ENCODE results near the gene HPCA.
"Not testable (repeated sequence)": the region's sequence is repeated elsewhere in the genome, so short reads cannot be mapped to it uniquely, and the experiment has no call there.

The HPCA gene

DNA sequence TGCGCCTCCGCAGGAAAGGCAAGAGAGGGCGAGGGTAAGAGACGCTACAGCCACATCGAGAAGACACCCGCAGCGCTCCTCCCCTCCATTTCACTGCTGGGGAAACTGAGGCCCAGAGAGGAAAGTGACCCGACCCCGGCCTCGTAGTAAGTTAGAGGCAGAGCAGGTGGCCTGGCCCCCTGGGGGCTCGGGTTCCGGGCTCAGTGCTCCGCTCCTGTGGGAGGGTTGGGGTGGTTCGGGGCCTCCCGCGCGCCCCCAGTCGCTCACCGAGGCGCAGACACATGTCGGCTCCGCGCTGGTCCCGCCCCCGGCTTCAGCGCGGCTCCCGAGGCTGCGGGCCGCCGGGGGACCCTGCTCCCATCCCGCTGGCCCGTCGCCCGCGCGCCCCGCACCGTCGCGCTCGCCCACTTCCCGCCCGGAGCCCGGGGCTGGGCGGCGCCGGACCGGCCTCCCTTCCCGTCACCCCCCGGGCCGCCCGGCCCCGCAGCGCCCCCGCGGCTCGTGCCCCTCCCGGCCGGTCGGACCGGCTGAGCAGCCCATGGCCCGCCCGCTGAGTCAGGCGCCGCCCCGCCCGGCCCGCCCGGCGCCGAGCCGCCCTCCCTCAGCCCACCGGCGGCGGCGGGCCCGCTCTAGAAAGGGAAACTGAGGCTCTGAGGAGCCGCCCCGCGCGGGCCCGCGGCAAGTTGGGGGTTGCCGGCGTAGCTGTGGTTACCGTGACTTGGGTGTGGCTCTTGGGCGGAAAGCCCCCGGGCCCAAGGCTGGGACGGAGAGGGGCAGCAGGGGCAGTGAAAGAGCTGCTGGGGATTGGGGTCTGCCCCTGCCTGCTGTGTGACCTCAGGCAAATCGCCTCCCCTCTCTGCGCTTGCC lies 14.9 kb downstream of the HPCA start, which contains the start of gene TMEM54:
Gene TMEM54 (minus strand): TSS at position 434 of the 867 bp plus-strand sequence. CDS start 151 bp downstream, at position 283.
- in situ Hi-C loops (cut with HindIII; ENCODE audit: low sequenced_read_pairs) = no loop called here

DNA sequence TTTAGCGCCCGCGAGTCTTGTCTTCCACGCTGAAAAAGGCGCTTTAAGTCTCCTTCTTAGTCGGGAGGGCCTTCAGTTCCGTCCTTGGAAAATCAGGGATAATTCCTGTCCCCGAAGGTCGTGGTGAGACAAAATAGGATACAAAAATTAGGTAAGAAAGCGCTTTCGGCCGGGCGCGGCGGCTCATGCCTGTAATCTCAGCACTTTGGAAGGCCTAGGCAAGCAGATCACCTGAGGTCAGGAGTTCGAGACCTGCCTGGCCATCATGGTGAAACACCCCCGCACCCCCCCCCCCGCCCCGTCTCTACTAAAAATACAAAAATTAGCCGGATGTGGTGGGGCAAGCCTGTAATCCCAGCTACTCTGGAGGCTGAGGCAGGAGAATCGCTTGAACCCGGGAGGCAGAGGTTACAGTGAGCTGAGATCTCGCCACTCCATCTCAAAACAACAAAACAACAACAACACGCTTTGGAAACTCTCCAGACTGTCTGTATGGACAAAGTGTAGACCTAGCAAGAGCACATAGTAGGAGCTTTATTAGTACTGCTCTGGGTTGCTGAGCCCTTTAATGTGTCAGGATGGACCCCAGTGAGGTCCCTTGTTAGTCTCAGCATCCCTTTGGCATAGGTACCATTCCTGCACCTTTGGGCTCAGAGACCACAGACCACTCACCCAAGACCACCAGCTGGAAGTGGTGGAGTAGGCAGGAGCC lies 15.7 kb downstream of the HPCA start:
- in situ Hi-C loops (cut with HindIII; ENCODE audit: low sequenced_read_pairs) = no loop called here

DNA sequence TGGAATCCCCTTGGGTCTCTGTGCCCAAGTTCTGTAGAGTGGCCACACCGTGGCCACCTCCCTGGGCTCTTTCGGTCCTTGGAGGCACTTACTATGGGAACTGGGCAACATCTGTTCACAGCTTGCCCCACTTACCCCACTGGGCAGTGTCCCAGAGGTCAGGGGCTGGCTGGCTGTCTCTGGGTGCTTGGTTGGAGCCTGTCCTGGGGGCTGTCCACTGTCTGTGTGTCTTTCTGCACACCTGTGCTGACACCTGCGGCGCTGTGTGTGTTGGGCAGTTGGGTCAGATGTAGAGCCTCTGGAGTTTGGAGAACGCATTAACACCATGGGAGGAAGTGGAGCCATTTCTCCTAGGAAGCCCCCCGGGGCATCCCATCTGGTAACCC lies 16.2 kb downstream of the HPCA start:
- in situ Hi-C loops (cut with HindIII; ENCODE audit: low sequenced_read_pairs) = no loop called here

DNA sequence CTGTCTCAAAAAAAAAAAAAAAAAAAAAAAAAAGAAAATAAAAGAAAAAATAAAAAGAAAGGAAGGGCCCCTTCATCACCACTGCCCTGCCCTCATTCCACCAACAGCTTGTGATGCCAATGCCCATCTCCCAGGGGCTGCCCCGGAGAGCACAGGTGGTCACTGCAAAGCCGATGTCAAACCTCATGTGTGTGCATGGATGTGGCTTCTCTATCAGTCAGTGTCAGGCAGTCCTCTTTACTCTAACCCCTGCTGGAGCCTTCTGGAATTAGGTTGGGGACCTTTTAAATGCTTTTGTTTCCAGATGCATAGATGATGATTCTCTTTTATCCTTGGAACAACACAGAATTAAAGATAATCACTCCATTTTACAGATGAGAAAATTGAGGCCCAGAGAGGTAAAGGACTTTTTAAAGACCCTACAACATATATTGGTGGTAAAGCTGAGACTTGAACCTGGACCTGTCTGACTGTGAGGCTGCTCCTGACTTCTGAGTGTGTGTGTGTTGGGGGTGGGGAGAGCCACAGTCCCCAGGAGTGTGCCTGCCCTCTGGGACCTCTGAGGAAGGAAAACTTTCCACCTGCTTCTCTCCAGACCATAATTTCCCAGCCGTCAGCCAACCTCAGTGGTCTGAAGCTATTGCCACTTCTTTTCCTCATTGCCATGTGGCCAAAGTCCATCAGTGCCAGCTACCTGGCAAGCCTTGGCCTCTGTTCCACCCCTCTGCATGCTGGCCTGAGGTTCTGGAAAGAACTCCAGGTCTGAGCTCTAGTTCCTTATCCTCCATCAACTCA lies 17.9 kb downstream of the HPCA start:
- in situ Hi-C loops (cut with HindIII; ENCODE audit: low sequenced_read_pairs) = no loop called here

DNA sequence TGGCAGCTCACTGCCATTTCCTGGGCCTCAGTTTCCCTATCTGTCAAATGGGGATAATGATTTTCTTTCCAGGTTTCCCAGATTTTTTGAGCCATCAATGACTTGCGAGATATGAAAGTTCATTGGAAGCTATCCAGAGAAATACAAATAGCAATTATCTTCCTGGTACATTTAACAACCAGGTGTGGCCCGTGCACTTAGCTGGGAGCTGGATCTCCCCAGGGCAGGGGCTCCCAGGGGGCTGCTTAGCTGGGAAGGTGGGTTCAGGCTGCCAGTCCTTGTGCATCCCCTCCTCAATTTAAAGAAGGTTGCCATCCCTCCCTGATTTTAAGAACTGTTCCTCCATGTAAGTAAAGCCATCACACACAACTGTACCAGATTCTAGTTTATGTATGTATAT lies 18.5 kb downstream of the HPCA start:
- in situ Hi-C loops (cut with HindIII; ENCODE audit: low sequenced_read_pairs) = no loop called here

DNA sequence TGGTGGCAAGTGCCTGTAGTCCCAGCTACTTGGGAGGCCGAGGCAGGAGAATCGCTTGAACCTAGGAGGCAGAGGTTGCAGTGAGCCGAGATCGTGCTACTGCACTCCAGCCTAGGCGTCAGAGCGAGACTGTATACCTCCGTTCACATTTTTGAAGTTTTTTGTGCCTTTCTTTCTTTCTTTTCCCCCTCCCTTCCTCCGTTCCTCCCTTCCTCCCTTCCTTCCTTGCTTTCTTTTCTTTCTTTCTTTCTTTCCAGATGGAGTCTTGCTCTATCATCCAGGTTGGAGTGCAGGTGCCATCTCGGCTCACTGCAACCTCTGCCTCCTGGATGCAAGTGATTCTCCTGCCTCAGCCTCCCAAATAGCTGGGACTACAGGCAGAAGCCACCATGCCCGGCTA lies 19.3 kb downstream of the HPCA start:
- in situ Hi-C loops (cut with HindIII; ENCODE audit: low sequenced_read_pairs) = not testable (repeated sequence)

DNA sequence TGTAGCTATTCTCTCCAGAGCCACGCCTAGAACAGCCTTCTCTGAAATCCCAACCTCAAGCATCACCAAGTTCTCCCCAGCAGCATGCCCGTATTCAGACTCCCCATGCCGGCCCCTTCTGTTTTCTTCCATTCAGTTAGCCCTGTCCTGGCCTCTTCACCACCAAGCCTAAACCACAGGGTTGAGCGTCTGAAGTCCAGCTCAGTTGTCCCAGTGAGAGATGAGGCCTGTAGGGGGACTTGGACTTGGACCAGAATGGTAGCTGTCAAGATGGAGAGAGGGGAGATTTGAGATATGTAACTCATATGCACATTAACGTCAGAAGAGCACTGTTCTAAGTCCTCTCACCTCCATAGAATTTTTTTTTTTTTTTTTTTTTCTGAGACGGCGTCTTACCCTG lies 20.4 kb downstream of the HPCA start:
- in situ Hi-C loops (cut with HindIII; ENCODE audit: low sequenced_read_pairs) = no loop called here

DNA sequence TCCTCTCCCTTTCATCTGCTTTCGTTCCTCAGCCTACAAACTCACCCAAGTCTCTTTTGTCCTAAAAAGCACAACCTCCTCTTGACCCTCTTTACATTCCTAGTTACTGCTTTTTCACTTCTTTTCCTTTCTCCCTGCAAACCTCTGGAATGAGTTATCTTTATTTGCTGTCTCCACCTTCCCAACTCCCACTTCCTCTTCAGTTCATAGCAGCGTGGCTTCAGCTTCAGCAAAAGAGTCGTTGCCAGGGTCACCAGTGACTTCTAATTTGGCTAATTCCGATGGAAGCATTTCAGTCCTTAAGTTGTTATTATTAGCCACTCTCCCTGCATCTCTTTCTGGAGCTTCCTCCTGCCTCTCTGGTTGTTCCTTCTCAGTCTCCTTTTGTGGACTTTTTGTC lies 21.1 kb downstream of the HPCA start:
- in situ Hi-C loops (cut with HindIII; ENCODE audit: low sequenced_read_pairs) = no loop called here

DNA sequence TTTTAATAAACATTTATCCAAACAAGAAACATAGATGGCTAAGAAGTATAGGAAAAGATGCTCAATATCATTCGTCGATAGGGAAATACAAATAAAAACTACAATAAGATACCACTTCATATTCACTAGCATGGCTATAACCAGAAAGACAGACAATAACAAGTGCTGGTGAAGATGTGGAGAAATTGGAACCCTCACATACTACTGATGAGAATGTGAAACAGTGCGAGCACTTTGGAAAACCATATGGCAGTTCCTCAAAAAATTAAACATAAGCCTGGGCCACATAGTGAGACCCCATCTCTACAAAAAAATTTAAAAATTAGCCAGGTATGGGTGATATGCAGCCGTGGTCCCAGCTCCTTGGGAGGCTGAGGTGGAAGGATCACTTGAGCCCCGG lies 24.0 kb downstream of the HPCA start:
- in situ Hi-C loops (cut with HindIII; ENCODE audit: low sequenced_read_pairs) = no loop called here

DNA sequence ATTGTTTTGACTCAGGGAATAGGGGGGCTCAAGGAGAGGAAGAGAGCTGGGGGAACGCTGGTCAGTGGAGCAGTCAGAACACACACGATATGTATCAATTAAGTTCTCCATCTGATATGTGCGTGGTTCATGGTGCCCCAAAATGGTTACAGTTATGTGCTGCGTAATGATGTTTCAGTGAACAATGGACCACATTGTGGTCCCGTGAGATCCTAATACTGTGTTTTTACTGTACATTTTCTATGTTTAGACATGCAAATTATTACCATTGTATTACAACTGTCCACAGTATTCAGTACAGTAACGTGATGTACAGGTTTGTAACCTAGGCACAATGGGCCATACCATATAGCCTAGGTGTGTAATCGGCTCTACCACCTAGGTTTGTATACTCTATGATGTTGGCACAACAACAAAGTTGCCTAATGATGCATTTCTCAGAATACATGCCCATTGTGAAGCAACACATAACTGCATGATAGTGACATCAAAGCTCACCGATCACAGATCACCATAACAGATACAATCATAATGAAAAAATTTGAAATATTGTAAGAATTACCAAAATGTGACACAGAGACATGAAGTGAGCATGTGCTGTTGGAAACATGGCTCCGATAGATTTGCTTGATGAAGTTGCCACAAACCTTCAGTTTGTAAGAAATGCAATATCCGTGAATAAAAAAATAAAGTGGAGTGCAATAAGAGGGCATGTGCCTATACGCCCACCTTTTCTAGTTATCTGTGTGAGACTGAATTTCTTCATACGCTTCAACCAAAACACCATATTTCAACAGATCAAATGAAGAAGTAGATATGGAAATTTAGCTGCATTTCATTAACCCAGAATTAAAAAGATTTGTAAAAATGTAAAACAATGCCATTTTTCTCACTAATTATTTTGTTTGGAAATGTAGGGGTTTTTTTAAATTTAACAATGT lies 29.7 kb downstream of the HPCA start:
- in situ Hi-C loops (cut with HindIII; ENCODE audit: low sequenced_read_pairs) = loop anchor here (5.0 kb wide), 1 partner anchor 39 kb away; no protein-coding TSS in a partner anchor

DNA sequence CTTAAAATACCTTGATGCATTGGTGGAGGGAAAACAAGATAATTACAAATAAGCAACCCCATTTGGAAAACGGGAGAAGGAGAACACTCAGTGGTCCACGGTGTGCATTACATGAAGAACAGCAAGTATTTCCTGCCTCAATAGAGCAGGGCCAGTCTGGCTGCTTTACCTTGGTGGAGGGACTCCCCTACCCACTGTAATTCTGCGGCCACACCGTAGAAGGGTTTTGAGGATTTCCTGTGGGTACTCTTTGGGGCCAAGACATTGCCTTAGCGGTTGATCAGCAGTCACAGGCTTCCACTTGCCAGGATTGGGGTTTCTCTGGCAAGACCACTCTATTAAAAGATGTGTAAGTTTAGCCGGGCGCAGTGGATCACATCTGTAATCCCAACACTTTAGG lies 31.2 kb downstream of the HPCA start:
- in situ Hi-C loops (cut with HindIII; ENCODE audit: low sequenced_read_pairs) = loop anchor here (5.0 kb wide), 1 partner anchor 40 kb away; no protein-coding TSS in a partner anchor

DNA sequence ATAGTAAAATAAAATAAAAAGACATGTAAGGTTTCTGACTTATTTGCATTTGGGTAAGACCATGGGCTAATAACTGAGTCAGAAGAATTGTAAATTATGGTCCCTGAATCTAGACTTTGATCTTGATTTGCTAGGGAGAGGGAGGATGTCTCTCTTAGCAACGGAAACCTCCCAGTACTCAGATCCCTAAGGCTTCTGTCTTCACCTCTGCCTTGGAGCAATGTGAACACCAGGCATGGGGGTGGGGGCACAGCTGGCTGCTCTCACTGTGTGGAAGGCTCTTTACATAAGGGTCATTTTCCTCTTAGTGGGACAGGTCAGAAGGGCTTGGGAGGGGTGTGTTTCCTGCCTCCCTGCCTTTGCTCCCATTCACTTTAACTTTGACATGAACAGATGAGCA lies 31.9 kb downstream of the HPCA start:
- in situ Hi-C loops (cut with HindIII; ENCODE audit: low sequenced_read_pairs) = loop anchor here (5.0 kb wide), 1 partner anchor 41 kb away; no protein-coding TSS in a partner anchor

DNA sequence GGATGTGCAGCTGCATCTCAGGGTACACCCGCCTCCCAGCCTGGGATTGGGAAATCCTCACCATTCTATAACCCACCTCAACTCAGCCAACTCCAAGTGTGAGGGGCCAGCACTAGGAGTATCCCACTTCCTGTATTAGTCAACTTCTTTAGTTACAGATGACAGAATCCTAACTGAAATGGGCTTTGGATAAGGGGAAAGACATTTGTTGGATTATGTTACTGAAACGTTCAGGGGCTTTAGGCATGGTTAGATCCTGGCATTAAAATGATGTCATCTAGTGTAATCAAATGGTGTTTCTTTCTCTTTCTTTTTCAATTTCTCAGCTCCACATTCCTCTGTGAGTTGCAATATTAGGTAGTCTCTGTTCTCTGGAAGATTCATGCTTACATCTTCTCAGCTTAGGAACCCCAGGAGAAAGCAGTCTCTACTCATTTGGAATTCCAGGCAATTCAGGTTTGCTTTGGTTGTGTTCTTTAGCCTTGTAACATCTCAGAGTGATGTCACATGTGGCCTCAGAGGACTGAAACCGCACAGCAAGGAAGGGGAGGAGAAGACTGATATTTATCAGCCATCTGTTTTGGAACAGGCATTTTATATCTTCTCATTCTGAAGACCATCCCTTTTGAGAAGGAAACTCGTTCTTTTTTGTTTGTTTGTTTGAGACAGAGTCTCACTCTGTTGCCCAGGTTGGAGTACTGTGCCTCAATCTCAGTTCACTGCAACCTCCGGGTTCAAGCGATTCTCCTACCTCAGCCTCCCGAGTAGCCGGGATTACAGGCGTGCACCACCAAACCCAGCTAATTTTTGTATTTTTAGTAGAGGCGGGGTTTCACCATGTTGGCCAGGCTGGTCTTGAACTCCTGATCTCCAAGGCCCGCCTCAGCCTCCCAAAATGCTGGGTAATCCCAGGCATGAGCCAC lies 33.8 kb downstream of the HPCA start:
- in situ Hi-C loops (cut with HindIII; ENCODE audit: low sequenced_read_pairs) = loop anchor here (5.0 kb wide), 1 partner anchor 43 kb away; no protein-coding TSS in a partner anchor

DNA sequence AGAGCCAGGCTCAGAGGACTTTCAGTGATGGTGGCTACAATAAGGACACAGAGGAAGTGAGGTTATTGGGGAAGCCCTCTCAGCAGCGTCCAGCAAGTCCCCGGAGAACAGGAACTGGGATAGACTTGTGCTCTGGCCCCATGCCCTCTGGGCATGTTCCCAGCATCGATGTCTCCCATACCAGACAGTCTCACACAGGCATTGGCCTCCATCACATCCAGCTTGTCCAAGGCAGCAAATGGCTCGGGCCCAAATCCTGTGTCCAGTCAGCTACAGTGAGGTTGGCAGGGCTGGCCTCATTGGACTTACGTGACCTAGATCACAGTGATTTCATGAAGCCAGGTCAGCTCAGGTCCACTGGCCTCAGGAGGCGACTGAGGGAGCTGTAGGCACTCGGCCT lies 34.5 kb downstream of the HPCA start:
- in situ Hi-C loops (cut with HindIII; ENCODE audit: low sequenced_read_pairs) = no loop called here

DNA sequence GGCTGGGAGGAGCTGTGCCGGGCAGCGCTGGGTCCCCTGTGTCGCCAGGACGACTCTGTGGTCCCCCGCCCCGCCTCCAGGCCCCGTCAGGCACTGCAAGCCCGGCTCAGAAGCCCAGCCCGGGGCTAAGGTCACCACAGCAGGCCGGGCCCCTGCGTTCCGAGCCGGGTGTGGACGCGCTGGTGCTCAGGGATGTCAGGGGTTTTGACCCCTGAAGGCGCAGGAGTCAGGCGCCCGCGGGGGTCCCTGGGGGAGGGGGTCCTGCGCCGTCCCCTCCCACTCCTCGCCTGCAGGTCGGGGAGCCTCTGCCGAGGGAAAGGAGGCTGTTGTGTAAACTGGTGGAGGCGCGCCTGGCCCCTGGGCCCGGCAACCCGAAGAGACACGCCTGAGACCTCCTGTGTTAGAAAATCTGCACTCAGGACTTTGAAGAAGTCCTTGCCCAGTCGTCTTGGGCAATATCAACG lies 38.6 kb downstream of the HPCA start:
- in situ Hi-C loops (cut with HindIII; ENCODE audit: low sequenced_read_pairs) = no loop called here

DNA sequence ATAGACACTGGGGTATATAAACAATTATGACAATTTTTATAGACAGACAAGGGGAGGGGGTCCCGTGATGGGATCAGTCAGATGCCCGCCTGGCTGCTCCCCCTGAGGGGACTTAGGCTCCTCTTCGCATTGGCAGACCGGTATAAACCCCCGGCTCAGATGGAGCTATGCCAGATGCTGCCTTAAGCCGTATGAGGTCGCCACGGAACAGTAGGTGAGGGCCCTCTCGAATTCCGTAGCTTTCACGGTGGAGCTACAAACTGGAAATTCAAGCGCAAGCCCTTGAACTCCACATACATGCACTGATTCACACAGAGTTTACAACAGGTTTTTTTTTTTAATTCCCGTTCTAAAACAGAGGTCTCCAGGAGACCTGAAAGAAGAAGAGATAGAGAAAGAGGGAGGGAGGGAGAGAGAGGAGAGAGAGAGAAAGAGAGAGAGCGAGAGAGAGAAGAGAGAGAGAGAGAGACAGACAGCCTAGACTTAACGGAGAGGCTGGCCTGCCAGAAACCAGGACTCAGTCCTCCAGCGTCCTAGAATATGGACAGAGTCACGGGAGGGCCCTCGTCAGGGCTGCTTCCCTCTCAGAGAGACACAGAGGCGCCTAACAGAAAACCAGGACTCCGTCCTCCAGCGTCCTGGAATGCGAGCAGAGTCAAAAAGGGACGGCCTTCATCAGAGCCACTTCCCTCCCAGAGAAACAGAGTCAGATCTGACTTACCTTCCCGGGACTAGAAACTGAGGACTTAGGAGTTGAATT lies 39.3 kb downstream of the HPCA start:
- in situ Hi-C loops (cut with HindIII; ENCODE audit: low sequenced_read_pairs) = no loop called here

DNA sequence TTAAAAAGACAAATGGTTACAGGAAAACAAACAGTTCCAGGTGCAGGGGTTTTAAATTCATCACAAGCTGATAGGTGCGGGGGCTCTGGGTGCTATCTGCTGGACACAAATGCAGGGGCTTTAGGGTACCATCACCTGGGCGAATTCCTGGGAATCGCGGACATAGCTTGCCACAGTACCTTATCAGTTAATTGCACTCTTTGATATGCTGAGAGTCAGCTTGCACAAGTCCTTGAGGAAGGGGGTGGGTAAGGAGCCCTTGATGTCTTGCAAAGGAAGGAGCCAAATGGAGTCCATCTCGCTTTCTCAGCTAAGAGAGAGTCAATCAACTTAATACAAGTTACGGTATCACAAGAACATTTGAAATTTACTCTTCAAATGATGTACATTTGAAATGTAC lies 40.3 kb downstream of the HPCA start:
- in situ Hi-C loops (cut with HindIII; ENCODE audit: low sequenced_read_pairs) = no loop called here

DNA sequence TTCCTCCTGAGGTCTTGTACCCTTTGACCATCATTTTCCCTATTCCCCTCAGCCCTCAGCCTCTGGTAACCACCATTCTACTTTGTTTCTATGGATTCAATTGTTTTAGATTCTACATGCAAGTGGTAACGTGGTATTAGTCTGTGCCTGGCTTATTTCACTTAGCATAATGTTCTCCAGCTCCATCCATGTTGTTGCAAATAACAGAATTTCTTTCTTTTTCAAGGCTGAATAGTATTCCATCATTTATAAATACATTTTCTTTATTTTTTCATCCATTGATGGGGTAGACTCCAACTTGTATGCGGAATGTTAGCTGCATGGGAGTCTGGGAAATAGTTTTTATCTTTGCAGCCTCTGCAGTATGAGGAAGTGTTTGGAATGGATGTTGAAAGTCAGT lies 41.1 kb downstream of the HPCA start:
- in situ Hi-C loops (cut with HindIII; ENCODE audit: low sequenced_read_pairs) = no loop called here

Measured in endothelial cell of hepatic sinusoid (primary cell).